CD14-positive monocyte (primary cell): ENCODE data around the gene TBC1D5. TPM values are rescaled to one million over a fixed set of nuclear protein-coding genes. Genes with fewer than 3 reads are reported as not detected.

Experiments used
- DNase-seq, 3 donors: peaks; one replicate each; pipeline ENCODE4 v3.0.0-alpha.2; 2011 to 2022
- H2AFZ ChIP-seq: 2 replicates; pipeline ENCODE4 v1.6.0; 2012; ENCODE audit warnings: mild to moderate bottlenecking, low read depth, low read length, inconsistent platforms; ENCODE audit not compliant: insufficient read depth, poor library complexity, severe bottlenecking
- H3K27ac ChIP-seq, 2 donors: 1 replicate in 1 of 2; 2 replicates in 1 of 2; pipeline ENCODE4 v1.5.1; 2012 to 2013; ENCODE audit warnings: low read length in 2 of 2, control low read depth in 1 of 2, inconsistent platforms in 1 of 2, low read depth in 1 of 2, mild to moderate bottlenecking in 1 of 2
- H3K27me3 ChIP-seq, 2 donors: one replicate each; pipeline versions ENCODE4 v1.6.0 to v1.6.1; 2011 to 2013; ENCODE audit warnings: low read length in 2 of 2; ENCODE audit not compliant: control insufficient read depth in 2 of 2, insufficient read depth in 2 of 2
- H3K36me3 ChIP-seq, 2 donors: replicated peaks in 1 of 2; 1 replicate in 1 of 2; 2 replicates in 1 of 2; pipeline versions ENCODE4 v1.5.1 to v1.6.1; 2012 to 2013; ENCODE audit warnings: low read length in 2 of 2, control low read depth in 1 of 2, inconsistent platforms in 1 of 2, mild to moderate bottlenecking in 1 of 2; ENCODE audit not compliant: insufficient read depth in 2 of 2, control insufficient read depth in 1 of 2
- H3K4me1 ChIP-seq, 2 donors: 1 replicate in 1 of 2; 2 replicates in 1 of 2; pipeline versions ENCODE4 v1.5.1 to v1.6.1; 2012 to 2013; ENCODE audit warnings: low read length in 2 of 2, control low read depth in 1 of 2, inconsistent platforms in 1 of 2, mild to moderate bottlenecking in 1 of 2, moderate library complexity in 1 of 2; ENCODE audit not compliant: insufficient read depth in 2 of 2, control insufficient read depth in 1 of 2
- H3K4me2 ChIP-seq: replicated peaks from 2 replicates; pipeline ENCODE3; 2012; ENCODE audit warnings: low read length, moderate library complexity, mild to moderate bottlenecking; ENCODE audit not compliant: poor library complexity, severe bottlenecking; ENCODE audit errors: extremely low read depth
- H3K4me3 ChIP-seq, 3 experiments: fragments of 200-600 bp in 1 of 3; sonication (generic) in 1 of 3; replicated peaks in 1 of 3; 1 replicate in 2 of 3; 2 replicates in 1 of 3; pipeline ENCODE4 v1.5.1; 2011 to 2013; ENCODE audit warnings: low read length in 3 of 3, mild to moderate bottlenecking in 3 of 3, control low read depth in 2 of 3, low read depth in 2 of 3, inconsistent platforms in 1 of 3, moderate library complexity in 1 of 3
- H3K79me2 ChIP-seq: 2 replicates; pipeline ENCODE4 v1.6.0; 2012; ENCODE audit warnings: mild to moderate bottlenecking, control low read depth, inconsistent platforms, low read length, moderate library complexity; ENCODE audit not compliant: insufficient read depth
- H3K9ac ChIP-seq: 2 replicates; pipeline ENCODE4 v1.6.0; 2017; ENCODE audit warnings: low read length, mild to moderate bottlenecking; ENCODE audit not compliant: insufficient read depth, poor library complexity, severe bottlenecking
- H3K9me3 ChIP-seq, 2 donors: replicated peaks in 1 of 2; 1 replicate in 1 of 2; 2 replicates in 1 of 2; pipeline versions ENCODE4 v1.5.1 to v1.6.1; 2012 to 2013; ENCODE audit warnings: low read length in 2 of 2, control low read depth in 1 of 2; ENCODE audit not compliant: control insufficient read depth in 1 of 2, insufficient read depth in 1 of 2
- H4K20me1 ChIP-seq: 2 replicates; pipeline ENCODE4 v1.6.0; 2012; ENCODE audit warnings: mild to moderate bottlenecking, low read length, control low read depth, moderate library complexity; ENCODE audit not compliant: insufficient read depth
- H3K27ac Mint-ChIP-seq, 7 donors: one replicate each; pipeline ENCODE4 v1.8.0; 2020; ENCODE audit warnings: mild to moderate bottlenecking in 7 of 7, mixed read lengths in 7 of 7, moderate library complexity in 6 of 7, inconsistent platforms in 2 of 7
- H3K27me3 Mint-ChIP-seq, 3 donors: one replicate each; pipeline ENCODE4 v1.8.0; 2021 to 2022; ENCODE audit warnings: low read depth in 3 of 3, mild to moderate bottlenecking in 3 of 3, mixed read lengths in 3 of 3, moderate library complexity in 3 of 3, inconsistent platforms in 1 of 3
- H3K36me3 Mint-ChIP-seq, 2 donors: one replicate each; pipeline ENCODE4 v1.8.0; 2020; ENCODE audit warnings: mixed read lengths in 2 of 2, inconsistent platforms in 1 of 2, mild to moderate bottlenecking in 1 of 2
- H3K4me1 Mint-ChIP-seq: one replicate; pipeline ENCODE4 v1.8.0; 2020; ENCODE audit warnings: mild to moderate bottlenecking, mixed read lengths
- H3K4me3 Mint-ChIP-seq, 2 donors: one replicate each; pipeline ENCODE4 v1.8.0; 2020; ENCODE audit warnings: mild to moderate bottlenecking in 2 of 2, mixed read lengths in 2 of 2, moderate library complexity in 1 of 2
- H3K9me3 Mint-ChIP-seq, 7 donors: one replicate each; pipeline ENCODE4 v1.8.0; 2020 to 2022; ENCODE audit warnings: mixed read lengths in 7 of 7, mild to moderate bottlenecking in 6 of 7, moderate library complexity in 6 of 7, inconsistent platforms in 2 of 7
- WGBS: methylation state at CpG from one replicate; pipeline ENCODE4 v1.1.5; 2013; ENCODE audit warnings: missing lambda C conversion rate; ENCODE audit not compliant: insufficient coverage; 5-methylcytosine and 5-hydroxymethylcytosine counted together
- intact Hi-C, 2 donors: fragments of 100-400 bp; cut with micrococcal nuclease; formaldehyde crosslinking; loops; one replicate each; pipeline versions ENCODE4 v1.15.0 to v1.15.1; 2023
- polyA plus RNA-seq, 3 donors: library from polyadenylated mRNA; depleted of rRNA in 1 of 3; unstranded in 2 of 3; stranded (reverse) in 1 of 3; fragments of 300-500 nt in 2 of 3; fragments of >200 nt in 1 of 3; fragmentation: Illumina TruSeq in 2 of 3; gene quantifications; 1 replicate in 2 of 3; 2 replicates in 1 of 3; pipeline ENCODE4 v1.2.3, GENCODE V29; 2012 to 2021
- TF ChIP-seq, protein P1 (sequence below): fragments of 200-600 bp; IDR thresholded peaks from one replicate; pipeline ENCODE4 v1.8.0; 2022; ENCODE audit warnings: antibody characterized with exemption, mild to moderate bottlenecking

TBC1D5 gene
- polyA plus RNA-seq, 3 donors = 17.6 to 35.3 (median 21.0) TPM

GRCh38 chr3:17740721-17741141 lies 1.7 kb downstream of the TBC1D5 start:
- peak overlapping the region in 1 of 2 donors; percentile 94 for H3K27ac ChIP-seq
- WGBS = 50% methylated on average over 2 of the region's 3 CpGs
- no peaks in the 10 kb centered on the region for H3K9me3 ChIP-seq

GRCh38 chr3:17738921-17739320 lies 3.5 kb downstream of the TBC1D5 start:
- Mint-ChIP-seq H3K4me1 (peaks cover 44% of the 10 kb centered on the region), H3K27ac (peak overlapping the region in 4 of 7 donors; percentile 5 to 56 (median 22)), H3K36me3 (peaks cover 12 to 23% of the 10 kb centered on the region in 2 donors), H3K4me3 (no peak overlapping the region), H3K27me3 (no peaks in the 10 kb centered on the region), H3K9me3 (peaks cover 0 to 1% (median 0%) of the 10 kb centered on the region in 7 donors)
- TF ChIP-seq, protein P1, sequence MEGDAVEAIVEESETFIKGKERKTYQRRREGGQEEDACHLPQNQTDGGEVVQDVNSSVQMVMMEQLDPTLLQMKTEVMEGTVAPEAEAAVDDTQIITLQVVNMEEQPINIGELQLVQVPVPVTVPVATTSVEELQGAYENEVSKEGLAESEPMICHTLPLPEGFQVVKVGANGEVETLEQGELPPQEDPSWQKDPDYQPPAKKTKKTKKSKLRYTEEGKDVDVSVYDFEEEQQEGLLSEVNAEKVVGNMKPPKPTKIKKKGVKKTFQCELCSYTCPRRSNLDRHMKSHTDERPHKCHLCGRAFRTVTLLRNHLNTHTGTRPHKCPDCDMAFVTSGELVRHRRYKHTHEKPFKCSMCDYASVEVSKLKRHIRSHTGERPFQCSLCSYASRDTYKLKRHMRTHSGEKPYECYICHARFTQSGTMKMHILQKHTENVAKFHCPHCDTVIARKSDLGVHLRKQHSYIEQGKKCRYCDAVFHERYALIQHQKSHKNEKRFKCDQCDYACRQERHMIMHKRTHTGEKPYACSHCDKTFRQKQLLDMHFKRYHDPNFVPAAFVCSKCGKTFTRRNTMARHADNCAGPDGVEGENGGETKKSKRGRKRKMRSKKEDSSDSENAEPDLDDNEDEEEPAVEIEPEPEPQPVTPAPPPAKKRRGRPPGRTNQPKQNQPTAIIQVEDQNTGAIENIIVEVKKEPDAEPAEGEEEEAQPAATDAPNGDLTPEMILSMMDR = no peak
- peaks cover 0 to 12% of the 10 kb centered on the region in 2 donors for H3K36me3 ChIP-seq
- no peaks in the 10 kb centered on the region for H3K27me3 ChIP-seq
- intact Hi-C loops = no loop called here
- peaks cover 36% of the 10 kb centered on the region for H4K20me1 ChIP-seq
- no peak for DNase-seq
- no peak overlapping the region for H2AFZ ChIP-seq
- H3K27ac ChIP-seq = no peak overlapping the region
- no peak overlapping the region for H3K9ac ChIP-seq
- peaks cover 18 to 31% of the 10 kb centered on the region in 2 donors for H3K4me1 ChIP-seq
- H3K9me3 ChIP-seq = no peaks in the 10 kb centered on the region
- H3K4me2 ChIP-seq = peak overlapping the region; percentile 17
- 94% methylated on average over 2 of the region's 2 CpGs for WGBS
- peaks cover 78% of the 10 kb centered on the region for H3K79me2 ChIP-seq
- no peak overlapping the region for H3K4me3 ChIP-seq

More at GRCh38 chr3:17740721-17741141, 1.7 kb downstream of the TBC1D5 start:
- TF ChIP-seq, protein P1 = no peak
- Histone ChIP-seq H3K4me3 (peak overlapping the region in 1 of 3 experiments; percentile 88), H3K9ac (no peak overlapping the region), H3K27me3 (no peaks in the 10 kb centered on the region), H4K20me1 (peaks cover 28% of the 10 kb centered on the region), H3K4me1 (peaks cover 18 to 31% of the 10 kb centered on the region in 2 donors), H3K4me2 (peak overlapping the region; percentile 96), H3K79me2 (peaks cover 61% of the 10 kb centered on the region), H2AFZ (no peak overlapping the region), H3K36me3 (peaks cover 0 to 6% of the 10 kb centered on the region in 2 donors)
- Mint-ChIP-seq H3K36me3 (peaks cover 7 to 18% of the 10 kb centered on the region in 2 donors), H3K9me3 (peaks cover 0 to 1% (median 0%) of the 10 kb centered on the region in 7 donors), H3K27ac (peak overlapping the region in 5 of 7 donors; percentile 47 to 94 (median 77)), H3K4me1 (peaks cover 44% of the 10 kb centered on the region), H3K4me3 (peak overlapping the region; percentile 89 to 95), H3K27me3 (no peaks in the 10 kb centered on the region)
- no peak for DNase-seq
- intact Hi-C loops = loop anchor here (10.0 kb wide), 2 partner anchors 96 to 1476 kb away; partner anchors contain the start of genes DPH3 (in 1 of the 2) and OXNAD1 (in 1 of the 2)
